Smooth muscle cell (in vitro differentiated cells): Measurements from ENCODE around the gene RTL10. TPM values are rescaled to one million over a fixed set of nuclear protein-coding genes. Genes with fewer than 3 reads are reported as not detected.

Experiments
- DNase-seq: peaks from one replicate; lab custom pipeline; 2025; ENCODE audit not compliant: unreplicated experiment; lab: John Stamatoyannopoulos, UW
- H2AFZ ChIP-seq: fragments of 200-600 bp; sonication (generic); 2 replicates; pipeline ENCODE4 v1.6.0; 2016; ENCODE audit warnings: antibody characterized with exemption, low read depth, mild to moderate bottlenecking
- H3F3A ChIP-seq: fragments of 200-600 bp; sonication (generic); 2 replicates; pipeline ENCODE4 v1.6.0; 2017; ENCODE audit warnings: antibody characterized with exemption, low read depth
- H3K27ac ChIP-seq: fragments of 200-600 bp; sonication (generic); 2 replicates; pipeline ENCODE4 v1.5.1; 2016; ENCODE audit warnings: low read depth, mild to moderate bottlenecking
- H3K27me3 ChIP-seq: fragments of 200-600 bp; sonication (generic); 2 replicates; pipeline ENCODE4 v1.6.1; 2016; ENCODE audit warnings: low read depth, mild to moderate bottlenecking
- H3K36me3 ChIP-seq: fragments of 200-600 bp; sonication (generic); 2 replicates; pipeline ENCODE4 v1.5.1; 2016; ENCODE audit warnings: low read depth
- H3K4me1 ChIP-seq: fragments of 200-600 bp; sonication (generic); 2 replicates; pipeline ENCODE4 v1.5.1; 2016; ENCODE audit warnings: low read depth
- H3K4me2 ChIP-seq: fragments of 200-600 bp; sonication (generic); 2 replicates; pipeline ENCODE4 v1.6.0; 2016; ENCODE audit warnings: mild to moderate bottlenecking
- H3K4me3 ChIP-seq: fragments of 200-600 bp; sonication (generic); 2 replicates; pipeline ENCODE4 v1.5.1; 2016; ENCODE audit warnings: mild to moderate bottlenecking
- H3K79me2 ChIP-seq: fragments of 200-600 bp; sonication (generic); 2 replicates; pipeline ENCODE4 v1.6.0; 2016; ENCODE audit warnings: low read depth, mild to moderate bottlenecking
- H3K9ac ChIP-seq: fragments of 200-600 bp; sonication (generic); 2 replicates; pipeline ENCODE4 v1.6.0; 2016; ENCODE audit warnings: low read depth
- H3K9me3 ChIP-seq: fragments of 200-600 bp; sonication (generic); replicated peaks from 2 replicates; pipeline ENCODE4 v1.5.1; 2016; ENCODE audit warnings: low read depth
- H4K20me1 ChIP-seq: fragments of 200-600 bp; sonication (generic); 2 replicates; pipeline ENCODE4 v1.6.0; 2016; ENCODE audit warnings: low read depth
- WGBS: methylation state at CpG from one replicate; pipeline ENCODE4 v1.1.7; 2016; ENCODE audit warnings: low lambda C conversion rate; 5-methylcytosine and 5-hydroxymethylcytosine counted together
- polyA plus RNA-seq: library from polyadenylated mRNA; unstranded; fragments of >200 nt; fragmentation: Nextera tagmentation; extraction: Ambion mirVana; gene quantifications from 2 replicates; pipeline ENCODE4 v1.2.1, GENCODE V29; 2016
- total RNA-seq: library from RNA; depleted of rRNA; stranded (reverse); fragments of >200 nt; gene quantifications from 2 replicates; pipeline ENCODE4 v1.2.3, GENCODE V29; 2014
- TF ChIP-seq, protein P1 (sequence below): fragments of 200-600 bp; sonication (generic); IDR thresholded peaks from 2 replicates; pipeline ENCODE4 v1.5.1; 2017; ENCODE audit warnings: borderline replicate concordance, mild to moderate bottlenecking, antibody characterized with exemption; ENCODE audit not compliant: insufficient read depth, poor library complexity, severe bottlenecking

RTL10 gene
- total and polyA plus RNA-seq, 2 experiments from 2014 or later = 3.8 to 7.5 TPM

DNA sequence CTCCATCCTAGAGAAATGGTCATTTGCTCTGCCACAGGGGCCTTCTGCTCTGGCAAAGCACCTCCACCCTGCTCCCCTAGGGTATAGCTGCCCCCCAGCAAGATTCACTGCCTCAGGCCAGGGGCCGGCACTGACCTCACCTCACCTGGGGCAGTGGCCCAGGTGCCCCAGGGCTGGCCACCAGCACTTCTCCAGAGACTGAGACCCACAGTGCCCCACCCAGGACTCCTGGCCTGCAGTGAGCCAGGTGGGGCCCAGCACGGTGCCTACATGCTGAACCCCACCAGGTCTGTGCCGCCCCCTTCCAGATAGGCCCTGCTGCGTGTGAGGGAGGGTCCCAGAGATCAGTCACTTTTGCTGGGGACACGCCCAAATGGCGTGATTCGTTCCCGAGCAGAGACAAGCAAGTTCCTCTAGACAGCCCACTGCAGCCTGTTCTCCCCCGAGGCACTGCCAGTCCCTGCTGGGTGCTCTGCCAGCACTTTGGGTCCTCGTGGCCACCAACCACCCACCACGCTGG, 10.8 kb downstream of the RTL10 start:
- no peak overlapping the region for H3K4me2 ChIP-seq
- no peak overlapping the region for H3K27ac ChIP-seq
- no peaks in the 10 kb centered on the region for H3F3A ChIP-seq
- TF ChIP-seq, protein P1, sequence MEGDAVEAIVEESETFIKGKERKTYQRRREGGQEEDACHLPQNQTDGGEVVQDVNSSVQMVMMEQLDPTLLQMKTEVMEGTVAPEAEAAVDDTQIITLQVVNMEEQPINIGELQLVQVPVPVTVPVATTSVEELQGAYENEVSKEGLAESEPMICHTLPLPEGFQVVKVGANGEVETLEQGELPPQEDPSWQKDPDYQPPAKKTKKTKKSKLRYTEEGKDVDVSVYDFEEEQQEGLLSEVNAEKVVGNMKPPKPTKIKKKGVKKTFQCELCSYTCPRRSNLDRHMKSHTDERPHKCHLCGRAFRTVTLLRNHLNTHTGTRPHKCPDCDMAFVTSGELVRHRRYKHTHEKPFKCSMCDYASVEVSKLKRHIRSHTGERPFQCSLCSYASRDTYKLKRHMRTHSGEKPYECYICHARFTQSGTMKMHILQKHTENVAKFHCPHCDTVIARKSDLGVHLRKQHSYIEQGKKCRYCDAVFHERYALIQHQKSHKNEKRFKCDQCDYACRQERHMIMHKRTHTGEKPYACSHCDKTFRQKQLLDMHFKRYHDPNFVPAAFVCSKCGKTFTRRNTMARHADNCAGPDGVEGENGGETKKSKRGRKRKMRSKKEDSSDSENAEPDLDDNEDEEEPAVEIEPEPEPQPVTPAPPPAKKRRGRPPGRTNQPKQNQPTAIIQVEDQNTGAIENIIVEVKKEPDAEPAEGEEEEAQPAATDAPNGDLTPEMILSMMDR = no peak
- no peaks in the 10 kb centered on the region for H3K4me1 ChIP-seq
- no peaks in the 10 kb centered on the region for H3K9me3 ChIP-seq
- no peak overlapping the region for H3K9ac ChIP-seq
- H2AFZ ChIP-seq = no peak overlapping the region
- peaks cover 40% of the 10 kb centered on the region for H4K20me1 ChIP-seq
- no peak overlapping the region for H3K4me3 ChIP-seq
- no peaks in the 10 kb centered on the region for H3K79me2 ChIP-seq
- no peaks in the 10 kb centered on the region for H3K36me3 ChIP-seq
- DNase-seq = no peak
- H3K27me3 ChIP-seq = no peaks in the 10 kb centered on the region
- WGBS = 95% methylated on average over 11 of the region's 11 CpGs

DNA sequence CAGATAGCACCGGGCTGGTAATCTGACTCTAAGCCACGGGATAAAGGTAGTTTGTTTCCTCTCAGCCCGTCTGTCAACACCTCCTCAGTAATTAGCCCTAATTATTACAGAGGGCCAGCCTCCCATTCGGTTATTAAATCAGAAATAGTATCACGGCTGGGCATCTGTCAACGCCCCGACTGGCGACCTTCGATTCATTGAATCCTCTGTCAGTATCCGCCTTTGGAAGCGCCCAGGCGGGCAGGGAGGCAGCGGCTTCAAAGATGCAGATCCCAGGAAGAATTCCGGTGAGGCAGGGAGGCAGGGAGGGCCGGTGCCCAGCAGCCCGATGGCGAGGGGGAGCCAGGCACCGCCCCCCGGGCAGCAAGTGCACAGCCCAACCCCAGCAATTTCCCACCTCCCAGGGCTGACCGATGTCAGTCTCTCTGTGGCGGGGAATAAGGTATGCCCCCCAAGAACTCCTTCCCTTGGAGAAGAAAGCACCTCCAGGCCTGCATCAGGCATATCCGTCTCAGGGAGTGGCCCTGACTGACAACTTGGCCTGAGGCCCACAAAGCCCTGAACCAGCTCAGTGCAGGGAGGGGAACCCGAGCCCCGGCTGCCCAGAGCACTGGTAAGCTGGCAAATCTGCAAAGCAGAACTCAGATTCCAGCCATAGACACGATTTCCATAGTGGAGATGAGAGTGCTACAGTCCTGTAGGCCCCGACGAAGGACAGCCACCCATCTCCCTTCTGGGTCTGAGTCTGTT, 11.4 kb downstream of the RTL10 start:
- TF ChIP-seq, protein P1 = no peak
- no peaks in the 10 kb centered on the region for H3K27me3 ChIP-seq
- no peak overlapping the region for H3K4me3 ChIP-seq
- 88% methylated on average over 27 of the region's 27 CpGs for WGBS
- H3K9ac ChIP-seq = no peak overlapping the region
- no peaks in the 10 kb centered on the region for H3K36me3 ChIP-seq
- H4K20me1 ChIP-seq = peaks cover 35% of the 10 kb centered on the region
- no peaks in the 10 kb centered on the region for H3K79me2 ChIP-seq
- no peak overlapping the region for H2AFZ ChIP-seq
- no peaks in the 10 kb centered on the region for H3F3A ChIP-seq
- no peak overlapping the region for H3K27ac ChIP-seq
- H3K4me2 ChIP-seq = no peak overlapping the region
- no peaks in the 10 kb centered on the region for H3K4me1 ChIP-seq
- no peaks in the 10 kb centered on the region for H3K9me3 ChIP-seq
- no peak for DNase-seq

DNA sequence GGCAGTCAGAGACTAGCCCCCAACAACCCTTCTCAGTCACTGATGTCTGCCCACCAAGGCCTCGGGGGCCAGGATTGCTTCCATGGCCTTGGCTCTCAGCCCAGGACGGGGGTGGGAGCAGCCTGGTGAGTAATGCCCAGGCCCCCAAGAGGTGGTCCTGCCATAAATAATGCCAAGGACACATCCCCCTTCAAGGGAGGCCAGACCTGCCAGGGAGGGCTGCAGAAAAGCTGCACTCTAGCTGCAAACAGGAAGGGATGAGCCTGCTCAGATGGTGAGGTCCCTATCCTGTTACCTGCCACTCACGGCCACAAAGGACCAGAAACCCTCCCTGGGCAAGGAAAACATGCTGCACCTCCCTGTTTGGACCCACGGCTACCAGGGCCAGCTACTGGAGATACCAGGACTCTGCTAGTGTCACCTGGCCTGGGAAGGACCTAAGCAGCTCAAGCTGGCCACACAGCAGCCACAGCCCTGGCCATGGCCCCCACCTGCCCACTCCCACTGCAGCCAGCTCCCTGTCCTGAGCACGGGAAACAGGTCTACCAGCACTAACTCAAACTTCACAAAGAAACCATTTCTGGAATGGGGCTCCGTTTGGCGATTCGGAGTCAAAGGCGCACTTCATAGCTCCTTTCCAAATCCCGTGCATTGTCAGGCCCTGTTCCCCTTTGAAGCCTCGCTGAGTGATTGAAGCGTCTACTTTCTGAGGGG, 12.1 kb downstream of the RTL10 start:
- Histone ChIP-seq H3K4me1 (no peaks in the 10 kb centered on the region), H3K27ac (no peak overlapping the region), H3K9ac (no peak overlapping the region), H2AFZ (no peak overlapping the region), H3K4me3 (no peak overlapping the region), H3K27me3 (no peaks in the 10 kb centered on the region), H3K4me2 (no peak overlapping the region), H3K9me3 (no peaks in the 10 kb centered on the region), H3K79me2 (no peaks in the 10 kb centered on the region), H3F3A (no peaks in the 10 kb centered on the region), H4K20me1 (peaks cover 30% of the 10 kb centered on the region), H3K36me3 (no peaks in the 10 kb centered on the region)
- no peak for DNase-seq
- 88% methylated on average over 12 of the region's 12 CpGs for WGBS
- TF ChIP-seq, protein P1 = no peak
